Measurements from ENCODE around the gene PYROXD2.

PYROXD2 gene

GRCh38 chr10:98416606-98417388 lies 1.8 kb upstream of the PYROXD2 start:
- no peak for DNase-seq (ENCODE audit: low read depth in 4 of 4, low spot score in 1 of 4)

DNA sequence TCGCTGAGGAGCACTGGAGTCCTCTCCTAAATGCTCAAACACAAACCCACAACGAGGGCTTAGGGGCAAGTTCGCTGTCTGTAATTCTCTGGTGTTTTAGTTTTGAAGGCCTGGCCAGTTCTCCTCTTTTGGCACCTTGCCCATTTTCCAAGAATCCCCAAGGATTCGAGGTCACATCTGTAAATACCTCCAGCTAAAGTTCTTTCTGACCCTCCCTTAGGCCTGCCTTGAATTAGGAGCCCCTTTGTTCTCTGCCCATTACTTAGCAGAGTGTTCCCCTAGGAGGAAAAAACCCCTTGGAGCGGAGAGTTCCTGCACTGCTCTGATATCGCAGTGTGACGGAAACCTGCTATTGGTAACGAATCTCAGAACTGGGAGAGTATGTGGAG lies 743 bp upstream of the PYROXD2 start:
- no peak for DNase-seq (ENCODE audit: low read depth in 4 of 4, low spot score in 1 of 4)

GRCh38 chr10:98414578-98414931 lies 427 bp downstream of the PYROXD2 start:
- DNase-seq (ENCODE audit: low read depth in 4 of 4, low spot score in 1 of 4): no peak

GRCh38 chr10:98411768-98412167 lies 3.2 kb downstream of the PYROXD2 start:
- DNase-seq (ENCODE audit: low read depth in 4 of 4, low spot score in 1 of 4): no peak

DNA sequence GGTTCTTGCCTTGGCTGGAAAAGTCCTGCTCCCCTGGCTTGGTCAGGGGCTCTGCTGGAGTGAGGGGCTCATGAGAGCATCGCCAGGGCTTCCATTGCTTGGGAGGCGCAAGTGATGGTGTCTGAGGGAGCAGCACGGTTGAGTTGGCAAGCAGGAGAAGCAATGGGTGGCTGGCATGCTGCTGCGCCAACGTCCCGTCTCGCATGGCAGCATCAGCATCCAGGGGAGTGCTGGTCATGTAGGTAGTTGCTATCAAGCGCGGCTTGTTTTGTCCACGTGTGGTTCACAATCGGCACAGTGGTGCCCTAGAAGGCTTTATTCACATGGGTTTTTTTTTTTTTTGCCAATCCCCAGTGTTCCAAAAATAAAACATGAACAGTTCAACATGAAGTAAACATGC lies 3.8 kb downstream of the PYROXD2 start:
- DNase-seq (ENCODE audit: low read depth in 4 of 4, low spot score in 1 of 4): no peak

GRCh38 chr10:98410759-98411158 lies 4.2 kb downstream of the PYROXD2 start:
- DNase-seq (ENCODE audit: low read depth in 4 of 4, low spot score in 1 of 4): no peak

DNA sequence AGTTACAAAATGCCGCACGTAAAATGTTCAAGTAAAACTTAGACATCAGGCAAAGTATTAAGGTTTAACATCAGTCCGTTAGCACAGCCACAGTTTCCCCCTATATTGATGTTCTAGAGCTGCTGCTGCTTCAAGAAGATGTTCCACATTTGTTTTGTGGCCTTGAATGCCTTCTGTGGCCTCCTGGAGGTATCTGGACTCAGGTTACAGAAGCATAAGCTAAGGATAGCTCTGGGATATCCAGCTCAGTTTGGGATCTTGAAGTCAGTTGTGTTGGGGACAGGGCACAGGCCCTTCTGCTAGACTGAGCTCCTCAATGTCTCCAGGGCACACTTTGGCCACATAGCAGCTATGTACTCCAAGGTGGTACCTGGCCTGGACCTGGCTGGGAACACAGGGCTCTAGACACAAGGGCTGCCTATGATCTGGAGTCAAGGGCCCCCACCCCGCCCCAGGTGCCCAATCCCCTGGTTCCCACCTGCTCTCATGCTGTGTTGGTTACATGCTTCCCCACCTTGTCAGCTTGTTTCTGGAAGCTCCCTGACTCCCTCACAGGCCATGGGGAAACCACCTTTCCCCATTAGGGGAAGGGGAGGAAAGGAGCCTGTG lies 4.7 kb downstream of the PYROXD2 start:
- no peak for DNase-seq (ENCODE audit: low read depth in 4 of 4, low spot score in 1 of 4)

GRCh38 chr10:98408799-98409198 lies 6.2 kb downstream of the PYROXD2 start:
- DNase-seq (ENCODE audit: low read depth in 4 of 4, low spot score in 1 of 4): no peak

DNA sequence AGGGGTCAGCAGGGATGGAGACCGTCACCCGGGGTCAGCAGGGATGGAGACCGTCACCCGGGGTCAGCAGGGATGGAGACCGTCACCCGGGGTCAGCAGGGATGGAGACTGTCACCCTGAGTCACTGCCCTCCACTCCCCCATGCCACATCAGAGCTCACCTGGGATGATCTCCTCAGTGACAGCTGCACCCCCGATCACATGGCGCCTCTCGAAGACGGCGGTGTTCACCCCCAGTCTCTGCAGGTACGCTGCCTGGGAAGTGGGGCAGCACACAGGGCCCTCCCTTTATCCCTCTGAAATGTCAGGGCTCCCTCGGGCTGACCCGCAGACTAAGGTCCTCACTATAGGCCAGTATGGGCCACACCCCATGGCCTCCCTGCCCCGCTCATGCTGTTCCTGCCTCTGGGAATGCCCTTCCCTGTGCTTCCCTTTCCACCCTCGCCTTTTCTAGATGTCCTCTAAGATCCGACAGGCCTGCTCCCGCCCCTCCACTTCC lies 7.2 kb downstream of the PYROXD2 start:
- no peak for DNase-seq (ENCODE audit: low read depth in 4 of 4, low spot score in 1 of 4)

DNA sequence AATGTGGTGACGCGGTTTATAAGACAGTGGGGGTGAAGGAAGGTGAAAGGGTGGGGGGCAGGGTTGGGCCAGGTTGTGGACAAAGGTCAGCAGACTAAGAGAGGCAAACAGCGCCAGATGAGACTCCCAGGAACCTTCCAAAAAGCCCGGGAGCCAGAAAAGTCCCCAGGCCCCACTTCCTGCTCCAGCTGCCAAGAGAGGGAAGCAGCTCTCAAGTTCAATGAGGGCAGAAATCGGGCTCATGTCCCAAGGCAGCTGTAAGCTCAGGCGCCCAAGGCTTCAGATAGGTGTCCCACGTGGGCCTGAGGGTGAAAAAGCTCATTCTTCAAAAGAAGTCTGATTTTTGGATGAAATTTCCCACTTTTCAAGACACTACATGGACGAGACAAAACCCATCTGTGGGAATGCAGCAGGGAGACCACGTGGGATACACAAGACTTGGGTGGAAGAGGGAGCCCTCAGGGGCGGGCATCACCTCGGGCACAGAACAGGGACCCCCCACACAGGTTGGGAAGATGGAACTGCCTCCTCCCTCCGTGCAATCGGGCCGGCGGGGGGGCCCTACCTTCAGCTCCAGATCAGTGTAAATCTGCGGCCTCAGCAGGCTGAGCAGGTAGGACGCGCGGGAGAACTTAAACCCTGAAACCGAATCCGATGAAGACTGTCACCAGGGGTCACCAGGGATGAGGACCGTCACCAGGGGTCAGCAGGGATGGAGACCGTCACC lies 7.8 kb downstream of the PYROXD2 start:
- no peak for DNase-seq (ENCODE audit: low read depth in 4 of 4, low spot score in 1 of 4)

DNA sequence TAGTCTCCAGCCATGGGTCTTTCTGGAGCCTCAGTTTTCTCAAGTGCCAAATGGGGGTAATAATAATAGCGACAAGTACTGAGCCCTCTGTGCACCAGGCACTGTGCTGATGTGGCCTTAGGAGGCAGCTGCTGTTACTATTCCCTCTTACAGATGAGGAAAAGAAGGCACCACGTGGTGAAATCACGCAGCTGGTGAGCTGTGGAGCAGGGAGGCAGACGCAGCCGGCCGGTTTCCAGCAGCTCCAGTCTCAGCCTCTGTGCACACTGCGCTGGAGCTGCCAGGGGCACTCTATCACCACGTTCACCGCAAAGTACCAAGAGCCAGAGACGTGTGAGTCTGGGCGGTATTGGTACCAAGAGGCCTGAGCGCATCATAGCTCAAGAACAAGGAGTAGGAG lies 9.6 kb downstream of the PYROXD2 start:
- DNase-seq (ENCODE audit: low read depth in 4 of 4, low spot score in 1 of 4): no peak

GRCh38 chr10:98404571-98405359 lies 10.2 kb downstream of the PYROXD2 start:
- DNase-seq (ENCODE audit: low read depth in 4 of 4, low spot score in 1 of 4): no peak

- no peak for DNase-seq (ENCODE audit: low read depth in 4 of 4, low spot score in 1 of 4)
Observed at GRCh38 chr10:98403812-98404504, 11.0 kb downstream of the PYROXD2 start.

DNA sequence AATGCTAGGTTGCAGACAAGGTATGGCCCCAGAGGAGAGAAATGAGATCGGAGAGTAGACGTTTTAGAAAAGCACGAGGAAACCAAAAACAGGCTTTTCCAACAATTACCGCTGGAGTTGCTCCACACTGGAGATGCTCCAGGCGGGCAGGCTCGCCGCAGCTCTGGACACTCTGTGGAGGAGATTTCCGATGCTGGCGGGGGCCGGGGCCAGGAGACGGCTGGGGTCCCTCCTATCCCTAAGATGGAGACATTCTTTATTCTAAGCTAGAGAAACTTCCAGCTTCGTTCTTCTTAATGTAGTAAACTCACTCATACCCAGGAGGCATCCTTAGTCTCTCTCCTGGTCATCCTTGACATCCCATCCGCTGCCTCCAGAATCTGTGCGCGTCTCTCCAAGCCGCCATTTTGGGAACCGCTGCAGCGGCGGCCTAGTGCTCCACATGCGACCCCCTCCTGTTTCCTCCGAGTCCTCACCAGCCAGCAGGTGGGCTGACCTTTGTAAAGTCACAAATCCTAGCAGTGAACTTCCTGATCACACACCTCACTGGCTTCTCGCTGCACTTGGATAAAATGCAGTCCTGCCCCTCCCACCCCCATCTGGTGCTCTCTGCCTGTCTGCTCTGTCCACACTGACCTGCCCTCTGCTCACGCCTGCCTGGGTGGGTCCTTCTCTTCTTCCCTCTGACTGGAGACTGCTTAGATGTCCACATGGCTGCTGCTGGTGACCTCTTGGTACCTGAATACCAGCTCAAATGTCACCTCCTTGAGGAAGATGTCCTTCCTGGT lies 11.9 kb downstream of the PYROXD2 start:
- no peak for DNase-seq (ENCODE audit: low read depth in 4 of 4, low spot score in 1 of 4)

DNA sequence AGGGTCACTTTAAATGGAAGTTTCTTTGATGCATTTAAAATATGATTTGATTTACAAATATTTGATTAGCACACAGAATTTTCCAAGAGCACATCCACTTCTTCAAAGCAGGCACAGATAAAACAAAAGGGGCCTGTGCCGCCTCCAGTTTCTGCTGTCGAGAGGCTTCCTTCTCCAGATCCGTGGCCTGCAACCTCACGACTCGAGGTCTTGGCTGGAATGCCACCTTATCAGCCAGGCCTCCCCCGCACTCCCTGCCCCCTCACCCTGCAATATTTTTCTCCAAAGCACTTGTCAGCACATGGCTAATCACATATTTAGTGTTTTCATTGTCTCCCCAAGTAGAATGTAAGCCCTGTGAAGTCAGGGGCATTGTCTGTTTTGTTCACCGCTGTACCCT lies 12.5 kb downstream of the PYROXD2 start:
- no peak for DNase-seq (ENCODE audit: low read depth in 4 of 4, low spot score in 1 of 4)

- DNase-seq (ENCODE audit: low read depth in 4 of 4, low spot score in 1 of 4): no peak
Observed at GRCh38 chr10:98400482-98400881, 14.5 kb downstream of the PYROXD2 start.

GRCh38 chr10:98399784-98400183 lies 15.2 kb downstream of the PYROXD2 start:
- no peak for DNase-seq (ENCODE audit: low read depth in 4 of 4, low spot score in 1 of 4)

DNA sequence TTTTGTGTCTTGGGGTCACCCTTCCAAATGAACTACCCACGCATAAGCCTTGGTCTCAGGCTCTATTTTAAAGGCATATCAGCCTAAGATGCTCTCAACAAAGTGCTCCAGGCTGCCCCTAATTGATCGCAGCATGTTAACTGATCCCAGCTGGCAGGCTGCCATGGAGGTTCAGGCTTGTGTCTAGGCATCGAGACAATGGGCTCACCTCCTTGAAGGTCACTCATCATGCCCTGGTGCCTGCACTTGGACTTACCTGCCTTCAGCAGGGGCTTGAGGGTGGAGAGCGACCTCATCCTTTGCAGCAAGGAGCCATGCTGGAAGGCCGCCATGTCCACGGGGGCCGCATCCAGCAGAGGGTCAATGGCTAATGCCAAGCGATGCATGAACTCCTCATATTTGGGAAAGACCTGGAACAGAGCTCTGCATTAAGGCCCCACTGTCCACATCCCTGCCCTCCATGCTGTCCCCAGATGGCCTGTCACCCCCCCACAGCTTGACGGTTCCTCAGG lies 17.8 kb downstream of the PYROXD2 start:
- no peak for DNase-seq (ENCODE audit: low read depth in 4 of 4, low spot score in 1 of 4)

DNA sequence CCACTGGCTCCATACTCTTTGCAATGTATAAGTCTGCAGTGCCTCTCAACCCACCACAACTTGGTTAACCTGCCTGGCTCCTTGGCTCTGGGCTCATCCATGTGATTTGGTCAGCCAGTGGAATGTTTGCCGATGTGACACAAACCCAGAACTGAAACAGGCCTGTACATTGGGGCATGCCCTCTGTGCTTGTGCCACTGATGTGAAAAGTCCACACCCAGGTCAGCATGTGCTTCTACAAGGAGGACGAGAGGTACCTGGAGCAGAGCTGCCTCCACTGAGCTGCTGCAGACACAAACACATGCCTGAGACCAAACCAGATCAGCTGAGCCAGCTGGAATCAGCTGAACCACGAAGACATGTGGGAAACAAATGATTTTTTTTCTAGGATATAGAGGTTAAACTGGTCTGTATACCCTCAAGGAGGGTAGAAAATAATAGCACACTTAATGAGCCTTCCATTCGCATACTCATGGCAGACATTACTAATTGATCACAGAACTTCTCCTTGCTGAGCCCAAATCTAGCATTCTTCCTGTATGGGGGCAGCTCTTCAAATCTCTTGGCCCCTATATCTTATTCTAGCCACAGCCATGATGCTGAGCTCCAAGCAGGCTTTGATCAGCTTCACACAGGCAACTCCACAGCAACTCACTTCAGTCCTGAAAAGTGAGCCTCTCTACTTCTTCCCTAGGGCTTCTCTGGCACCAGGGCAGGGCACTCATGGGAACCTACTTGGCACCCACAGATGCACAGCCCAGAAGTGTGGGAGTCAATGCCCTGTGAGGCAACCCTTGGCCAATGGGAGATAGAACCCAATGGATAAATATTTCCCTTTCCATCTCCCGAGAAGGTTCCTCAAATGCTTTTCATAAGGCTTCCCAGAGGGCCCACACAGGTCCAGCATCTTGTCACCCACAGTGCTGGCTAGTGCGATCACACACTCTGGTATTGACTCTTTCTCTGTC lies 18.6 kb downstream of the PYROXD2 start:
- DNase-seq (ENCODE audit: low read depth in 4 of 4, low spot score in 1 of 4): no peak

Measured in stimulated activated CD4-positive, alpha-beta T cell treated with anti-CD3 and anti-CD28 coated beads, Interleukin-1b, Interleukin-23, amount 100 ng/mL, for 24 hours (primary cell).